Trophoblast cell (in vitro differentiated cells and primary cell): ENCODE measurements around the gene KRT15.

Experiments
- DNase-seq, 2 donors: peaks; one replicate each; pipeline ENCODE4 v3.0.0-alpha.2; 2016
- H2AFZ ChIP-seq: 2 replicates; pipeline ENCODE4 v1.6.1; 2013; ENCODE audit warnings: low read length, moderate library complexity, mild to moderate bottlenecking; ENCODE audit not compliant: insufficient read depth, poor library complexity
- H2AK5ac ChIP-seq: 2 replicates; pipeline ENCODE4 v1.6.1; 2013; ENCODE audit warnings: mild to moderate bottlenecking, low read length
- H2BK120ac ChIP-seq: 2 replicates; pipeline ENCODE4 v1.6.1; 2013; ENCODE audit warnings: low read length, mild to moderate bottlenecking, moderate library complexity; ENCODE audit not compliant: insufficient read depth, poor library complexity
- H2BK12ac ChIP-seq: 2 replicates; pipeline ENCODE4 v1.6.1; 2013; ENCODE audit warnings: mild to moderate bottlenecking, low read length, moderate library complexity
- H2BK5ac ChIP-seq: 2 replicates; pipeline ENCODE4 v1.6.1; 2013; ENCODE audit warnings: low read length, low read depth, moderate library complexity, mild to moderate bottlenecking; ENCODE audit not compliant: poor library complexity
- H3K14ac ChIP-seq: 2 replicates; pipeline ENCODE4 v1.6.1; 2013; ENCODE audit warnings: mild to moderate bottlenecking, low read length
- H3K18ac ChIP-seq: 2 replicates; pipeline ENCODE4 v1.6.1; 2013; ENCODE audit warnings: mild to moderate bottlenecking, low read length
- H3K23ac ChIP-seq: 2 replicates; pipeline ENCODE4 v1.6.1; 2013; ENCODE audit warnings: low read length
- H3K27ac ChIP-seq: 2 replicates; pipeline ENCODE4 v1.5.1; 2013; ENCODE audit warnings: low read depth, mild to moderate bottlenecking, inconsistent platforms, low read length, moderate library complexity
- H3K27me3 ChIP-seq: 2 replicates; pipeline ENCODE4 v1.6.1; 2013; ENCODE audit warnings: inconsistent platforms, mild to moderate bottlenecking, low read length, moderate library complexity; ENCODE audit not compliant: insufficient read depth
- H3K36me3 ChIP-seq, 2 experiments: 1 replicate in 1 of 2; 2 replicates in 1 of 2; pipeline ENCODE4 v1.6.1; 2013; ENCODE audit warnings: low read length in 2 of 2, mild to moderate bottlenecking in 2 of 2, moderate library complexity in 1 of 2; ENCODE audit not compliant: insufficient read depth in 2 of 2, control insufficient read depth in 1 of 2
- H3K4ac ChIP-seq: 2 replicates; pipeline ENCODE4 v1.6.1; 2013; ENCODE audit warnings: low read depth, mild to moderate bottlenecking, low read length, moderate library complexity
- H3K4me1 ChIP-seq, 2 experiments: 1 replicate in 1 of 2; 2 replicates in 1 of 2; pipeline ENCODE4 v1.6.1; 2013; ENCODE audit warnings: low read length in 2 of 2, mild to moderate bottlenecking in 2 of 2, moderate library complexity in 1 of 2; ENCODE audit not compliant: insufficient read depth in 2 of 2, control insufficient read depth in 1 of 2
- H3K4me2 ChIP-seq: 2 replicates; pipeline ENCODE4 v1.6.1; 2013; ENCODE audit warnings: inconsistent platforms, mild to moderate bottlenecking, low read length, moderate library complexity
- H3K4me3 ChIP-seq: 2 replicates; pipeline ENCODE4 v1.5.1; 2013; ENCODE audit warnings: mild to moderate bottlenecking, low read depth, low read length, inconsistent platforms
- H3K79me1 ChIP-seq: one replicate; pipeline ENCODE4 v1.6.1; 2013; ENCODE audit warnings: low read length
- H3K79me2 ChIP-seq: 2 replicates; pipeline ENCODE4 v1.6.1; 2013; ENCODE audit warnings: low read length, mild to moderate bottlenecking; ENCODE audit not compliant: control insufficient read depth, insufficient read depth, poor library complexity
- H3K9ac ChIP-seq: 2 replicates; pipeline ENCODE4 v1.6.1; 2013; ENCODE audit warnings: mild to moderate bottlenecking, low read length
- H3K9me3 ChIP-seq: 2 replicates; pipeline ENCODE4 v1.6.1; 2013; ENCODE audit warnings: low read depth, mild to moderate bottlenecking, control low read depth, inconsistent platforms, low read length; ENCODE audit not compliant: insufficient read depth
- H4K12ac ChIP-seq: 2 replicates; pipeline ENCODE4 v1.6.1; 2013; ENCODE audit warnings: low read depth, mild to moderate bottlenecking, low read length, moderate library complexity
- H4K8ac ChIP-seq: 2 replicates; pipeline ENCODE4 v1.6.1; 2013; ENCODE audit warnings: low read depth, mild to moderate bottlenecking, low read length, moderate library complexity
- H4K91ac ChIP-seq: one replicate; pipeline ENCODE4 v1.6.1; 2013; ENCODE audit warnings: low read depth, mild to moderate bottlenecking, low read length, moderate library complexity
- WGBS: extraction: QIAGEN DNeasy Blood & Tissue Kit; methylation state at CpG from one replicate; pipeline ENCODE4 v1.1.7; 2013; ENCODE audit warnings: missing lambda C conversion rate; ENCODE audit not compliant: insufficient read length, insufficient coverage; ENCODE audit errors: extremely low coverage; 5-methylcytosine and 5-hydroxymethylcytosine counted together

The KRT15 gene

DNA sequence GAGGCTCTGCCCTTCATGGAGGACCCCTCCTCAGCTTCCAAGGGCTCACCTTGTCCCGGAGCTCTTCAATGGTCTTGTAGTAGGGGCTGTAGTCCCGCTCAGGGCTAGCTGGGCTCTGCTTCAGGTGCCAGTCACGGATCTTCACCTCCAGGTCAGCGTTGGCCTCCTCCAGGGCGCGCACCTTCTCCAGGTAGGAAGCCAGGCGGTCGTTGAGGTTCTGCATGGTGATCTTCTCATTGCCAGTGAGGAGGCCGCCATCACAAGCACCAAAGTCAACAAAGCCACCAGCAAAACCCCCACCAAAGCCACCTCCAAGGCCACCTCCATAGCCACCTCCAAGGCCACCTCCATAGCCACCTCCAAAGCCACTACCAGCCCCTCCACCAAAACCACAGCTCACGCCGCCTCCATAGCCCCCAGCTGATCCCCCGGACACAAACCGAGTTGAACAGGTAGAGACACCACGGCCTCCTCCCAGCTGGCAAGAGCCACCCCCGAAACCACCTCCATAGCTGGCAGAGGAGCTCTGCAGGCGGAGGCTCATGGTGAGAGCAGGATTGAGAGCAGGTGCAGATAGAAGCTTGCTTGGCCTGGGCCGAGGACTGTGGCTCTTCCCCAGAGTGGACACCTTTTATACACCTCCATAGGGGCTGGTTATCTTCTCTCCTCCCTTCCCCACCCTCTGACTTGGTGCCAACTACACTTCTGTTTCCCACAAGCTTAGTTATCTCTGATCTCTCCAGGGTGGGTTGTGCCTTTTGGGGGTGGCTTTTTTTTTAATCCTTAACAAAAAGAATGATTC lies 13.5 kb downstream of the KRT15 start, which contains the start of gene KRT13:
KRT13 (minus strand) TSS at position 606 of the 802 bp plus-strand sequence; CDS start at position 544, 62 bp downstream.
- H2BK12ac ChIP-seq = no peak within 1 kb of the TSS
- no peak for DNase-seq
- H3K79me2 ChIP-seq = no peaks in the 10 kb centered on the region
- no peak within 1 kb of the TSS for H2BK5ac ChIP-seq
- no peak within 1 kb of the TSS for H2AK5ac ChIP-seq
- H3K23ac ChIP-seq = no peak within 1 kb of the TSS
- no peaks in the 10 kb centered on the region for H3K36me3 ChIP-seq
- no peak within 1 kb of the TSS for H4K91ac ChIP-seq
- no CpG with 5 or more reads among the region's 17 CpGs for WGBS
- no peak within 1 kb of the TSS for H3K4me2 ChIP-seq
- no peak within 1 kb of the TSS for H4K8ac ChIP-seq
- H4K12ac ChIP-seq = no peak within 1 kb of the TSS
- no peak within 1 kb of the TSS for H3K14ac ChIP-seq
- H2AFZ ChIP-seq = no peak within 1 kb of the TSS
- H3K9ac ChIP-seq = no peak within 1 kb of the TSS
- no peak within 1 kb of the TSS for H3K18ac ChIP-seq
- no peak within 1 kb of the TSS for H3K4ac ChIP-seq
- no peak within 1 kb of the TSS for H2BK120ac ChIP-seq
- peaks cover 1% of the 10 kb centered on the region for H3K9me3 ChIP-seq
- peaks cover 0 to 6% of the 10 kb centered on the region in 2 experiments for H3K4me1 ChIP-seq
- H3K27me3 ChIP-seq = no peaks in the 10 kb centered on the region
- H3K79me1 ChIP-seq = no peaks in the 10 kb centered on the region
- H3K4me3 ChIP-seq = no peak within 1 kb of the TSS
- H3K27ac ChIP-seq = no peak within 1 kb of the TSS

DNA sequence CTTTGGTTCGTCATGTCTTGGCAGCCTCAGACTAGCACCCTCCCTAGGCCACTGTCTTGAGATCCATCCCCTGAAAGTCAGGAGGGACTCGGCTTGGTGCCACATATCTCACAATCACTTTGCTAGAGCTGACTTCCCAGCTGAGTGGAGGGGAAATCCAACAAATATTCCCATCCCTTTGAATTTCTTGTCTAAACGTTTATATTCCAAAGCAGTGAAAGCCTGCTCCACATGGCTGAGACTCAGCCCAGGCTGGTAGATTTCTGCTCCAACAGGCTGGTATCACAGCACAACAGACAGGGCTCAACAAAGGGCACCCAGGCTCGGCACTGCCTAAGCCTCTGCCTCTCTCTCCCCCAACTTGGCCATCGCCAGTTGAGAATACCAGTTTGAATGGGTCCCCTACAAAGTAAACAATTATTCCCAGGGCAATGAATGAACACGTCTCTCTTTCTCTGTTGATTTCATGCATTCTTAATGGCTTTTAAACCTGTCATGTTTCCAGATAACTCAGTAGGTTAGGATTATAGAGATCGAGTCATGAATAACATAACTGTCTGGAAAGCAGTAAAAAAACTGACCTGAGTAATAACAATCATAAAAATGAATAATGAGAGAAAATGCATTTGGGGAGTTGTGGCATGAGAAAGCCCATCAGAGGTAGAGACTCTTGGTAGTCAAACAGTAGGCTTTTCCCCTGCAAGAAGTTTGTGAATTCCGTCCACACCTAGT lies 14.3 kb downstream of the KRT15 start:
- no peak overlapping the region for H4K91ac ChIP-seq
- H4K8ac ChIP-seq = no peak overlapping the region
- H3K9ac ChIP-seq = no peak overlapping the region
- peaks cover 1% of the 10 kb centered on the region for H3K9me3 ChIP-seq
- H3K4ac ChIP-seq = no peak overlapping the region
- no peak overlapping the region for H3K14ac ChIP-seq
- no peaks in the 10 kb centered on the region for H3K79me1 ChIP-seq
- H2BK12ac ChIP-seq = no peak overlapping the region
- H4K12ac ChIP-seq = no peak overlapping the region
- no peaks in the 10 kb centered on the region for H3K79me2 ChIP-seq
- H3K23ac ChIP-seq = no peak overlapping the region
- H3K4me1 ChIP-seq = peaks cover 0 to 11% of the 10 kb centered on the region in 2 experiments
- H2BK120ac ChIP-seq = no peak overlapping the region
- WGBS = no CpG with 5 or more reads among the region's 8 CpGs
- no peak overlapping the region for H2AFZ ChIP-seq
- no peak overlapping the region for H2BK5ac ChIP-seq
- H3K36me3 ChIP-seq = no peaks in the 10 kb centered on the region
- DNase-seq = no peak
- no peak overlapping the region for H2AK5ac ChIP-seq
- no peak overlapping the region for H3K18ac ChIP-seq
- no peak overlapping the region for H3K4me2 ChIP-seq
- no peak overlapping the region for H3K27ac ChIP-seq
- H3K27me3 ChIP-seq = no peaks in the 10 kb centered on the region
- no peak overlapping the region for H3K4me3 ChIP-seq

DNA sequence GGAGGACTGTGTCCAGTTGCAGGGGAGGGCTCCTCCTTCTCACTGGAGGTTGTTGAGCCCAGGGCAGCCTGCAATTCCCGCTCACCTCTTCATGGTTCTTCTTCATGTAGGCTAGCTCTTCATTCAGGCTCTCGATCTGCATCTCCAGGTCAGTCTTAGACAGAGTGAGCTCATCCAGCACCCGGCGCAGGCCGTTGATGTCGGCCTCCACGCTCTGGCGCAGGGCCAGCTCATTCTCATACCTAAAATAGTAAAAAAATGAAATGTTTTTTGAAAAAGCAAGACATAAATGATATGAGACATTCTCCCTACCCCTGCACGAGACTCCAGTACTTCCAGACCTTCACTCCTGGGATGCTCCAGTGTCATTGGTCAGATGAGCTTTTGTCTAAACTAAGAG lies 15.5 kb downstream of the KRT15 start:
- Histone ChIP-seq H3K27ac (no peak overlapping the region), H3K4ac (no peak overlapping the region), H2BK120ac (no peak overlapping the region), H3K27me3 (no peaks in the 10 kb centered on the region), H3K9me3 (peaks cover 1% of the 10 kb centered on the region), H2BK5ac (no peak overlapping the region), H3K9ac (no peak overlapping the region), H4K91ac (no peak overlapping the region), H3K4me3 (no peak overlapping the region), H4K8ac (no peak overlapping the region), H3K18ac (no peak overlapping the region), H3K23ac (no peak overlapping the region), H2BK12ac (no peak overlapping the region), H3K79me1 (no peaks in the 10 kb centered on the region), H3K4me2 (no peak overlapping the region), H2AFZ (no peak overlapping the region), H3K79me2 (no peaks in the 10 kb centered on the region), H3K36me3 (no peaks in the 10 kb centered on the region), H2AK5ac (no peak overlapping the region), H4K12ac (no peak overlapping the region), H3K4me1 (peaks cover 0 to 11% of the 10 kb centered on the region in 2 experiments), H3K14ac (no peak overlapping the region)
- no peak for DNase-seq
- WGBS = no CpG with 5 or more reads among the region's 9 CpGs

DNA sequence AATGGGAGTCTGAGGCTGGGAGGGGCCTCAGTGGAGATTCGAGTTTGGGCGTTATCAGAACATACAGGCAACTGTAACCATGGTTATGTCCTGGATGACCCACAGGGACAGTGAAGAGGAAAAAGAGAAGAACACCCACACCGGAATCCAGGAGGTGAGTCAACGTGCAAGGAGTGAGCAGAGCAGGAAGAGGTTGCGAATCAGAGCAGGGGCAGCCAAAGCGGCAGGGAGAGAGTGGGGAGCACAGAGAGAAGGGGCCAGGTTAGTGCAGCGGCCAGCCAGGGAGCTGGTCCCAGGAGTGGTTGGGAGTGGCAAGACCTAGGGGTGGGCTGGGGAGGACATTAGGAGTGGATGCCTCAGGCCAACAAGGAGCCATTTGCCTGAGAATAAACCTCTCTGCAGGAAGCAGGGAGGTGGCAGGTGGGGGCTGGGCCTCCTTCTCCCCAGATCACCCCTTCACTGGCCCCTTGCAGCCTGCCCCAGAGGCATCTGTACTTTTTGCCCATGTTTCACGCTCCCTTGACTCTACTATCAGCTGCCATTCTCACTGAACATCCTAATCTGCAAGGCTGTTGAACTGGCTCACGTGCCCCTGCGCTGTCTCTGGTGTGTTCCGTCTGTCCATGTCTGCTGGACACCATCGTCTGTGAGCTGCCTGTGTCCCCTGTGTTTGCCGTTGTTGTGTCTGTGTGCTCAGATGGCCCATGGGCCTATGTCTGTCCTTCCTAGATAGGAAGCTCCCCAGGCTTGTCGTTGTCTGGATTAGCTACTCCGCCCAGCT lies 18.4 kb downstream of the KRT15 start:
- Histone ChIP-seq H3K23ac (no peak overlapping the region), H3K27me3 (no peaks in the 10 kb centered on the region), H2BK5ac (no peak overlapping the region), H3K14ac (no peak overlapping the region), H4K91ac (no peak overlapping the region), H2BK12ac (no peak overlapping the region), H3K9ac (no peak overlapping the region), H3K9me3 (peaks cover 1% of the 10 kb centered on the region), H3K18ac (no peak overlapping the region), H4K12ac (no peak overlapping the region), H3K79me2 (no peaks in the 10 kb centered on the region), H2AFZ (no peak overlapping the region), H2BK120ac (no peak overlapping the region), H3K4ac (no peak overlapping the region), H3K79me1 (no peaks in the 10 kb centered on the region), H3K4me1 (peaks cover 0 to 9% of the 10 kb centered on the region in 2 experiments), H3K27ac (no peak overlapping the region), H3K4me2 (no peak overlapping the region), H3K4me3 (no peak overlapping the region), H4K8ac (no peak overlapping the region), H3K36me3 (no peaks in the 10 kb centered on the region), H2AK5ac (no peak overlapping the region)
- WGBS = no CpG with 5 or more reads among the region's 15 CpGs
- peak in 1 of 2 donors; percentile 44 for DNase-seq
